Caco-2 (cell line): Measurements from ENCODE around the gene DHRSX. TPM values are rescaled to one million over a fixed set of nuclear protein-coding genes. Genes with fewer than 3 reads are reported as not detected.
A peak's percentile ranks its signal among the peaks of the same experiment; 100 is the strongest.

Experiments
- BruUV-seq: library from RNA; stranded (reverse); fragments of 400-500 nt; replicated peaks from 2 replicates; lab custom pipeline; 2021; lab: Mats Ljungman, UMichigan
- CTCF ChIA-PET: fragments of 300-600 bp; sonication (Branson Sonifier 250); formaldehyde crosslinking; loops from one replicate; lab custom pipeline; 2022; ENCODE audit warnings: antibody characterized with exemption; lab: Charles Lee
- POLR2A ChIA-PET: fragments of 300-600 bp; sonication (Branson Sonifier 250); formaldehyde crosslinking; loops from one replicate; lab custom pipeline; 2022; ENCODE audit warnings: antibody characterized with exemption; lab: Charles Lee
- DNase-seq, 2 experiments: peaks; one replicate each; pipeline versions ENCODE4 v3.0.0 to v3.0.0-alpha.2; 2020 to 2022
- H3K27me3 ChIP-seq: replicated peaks from 2 replicates; pipeline ENCODE4 v1.6.0; 2011; ENCODE audit warnings: low read length; ENCODE audit not compliant: control insufficient read depth, insufficient read depth
- H3K36me3 ChIP-seq: 2 replicates; pipeline ENCODE4 v1.5.1; 2011; ENCODE audit warnings: low read length; ENCODE audit not compliant: control insufficient read depth, insufficient read depth
- H3K4me1 ChIP-seq: fragments of 250-450 bp; sonication (Bioruptor Pico); 2 replicates; pipeline ENCODE4 v1.5.1; 2020; ENCODE audit warnings: mild to moderate bottlenecking
- H3K4me3 ChIP-seq: 2 replicates; pipeline ENCODE4 v1.5.1; 2011; ENCODE audit warnings: low read depth, mild to moderate bottlenecking, control low read depth, low read length
- H3K9me3 ChIP-seq: fragments of 250-450 bp; sonication (Bioruptor Pico); 2 replicates; pipeline ENCODE4 v1.5.1; 2020; ENCODE audit warnings: mild to moderate bottlenecking, moderate library complexity
- H3K27ac Mint-ChIP-seq: one replicate; pipeline ENCODE4 v1.8.0; 2022; ENCODE audit warnings: mixed read lengths; ENCODE audit not compliant: unreplicated experiment
- H3K27me3 Mint-ChIP-seq: one replicate; pipeline ENCODE4 v1.8.0; 2022; ENCODE audit warnings: mixed read lengths; ENCODE audit not compliant: insufficient read depth, unreplicated experiment
- H3K36me3 Mint-ChIP-seq: one replicate; pipeline ENCODE4 v1.8.0; 2022; ENCODE audit warnings: mild to moderate bottlenecking, mixed read lengths; ENCODE audit not compliant: insufficient read depth, unreplicated experiment
- H3K4me1 Mint-ChIP-seq: one replicate; pipeline ENCODE4 v1.8.0; 2022; ENCODE audit warnings: low read depth, mixed read lengths; ENCODE audit not compliant: unreplicated experiment
- H3K4me3 Mint-ChIP-seq: one replicate; pipeline ENCODE4 v1.8.0; 2022; ENCODE audit warnings: mild to moderate bottlenecking, moderate library complexity, mixed read lengths; ENCODE audit not compliant: unreplicated experiment
- H3K9me3 Mint-ChIP-seq: one replicate; pipeline ENCODE4 v1.8.0; 2022; ENCODE audit warnings: mixed read lengths; ENCODE audit not compliant: unreplicated experiment
- CTCF ChIP-seq, 2 experiments: fragments of 200-600 bp in 1 of 2; IDR thresholded peaks; 1 replicate in 1 of 2; 2 replicates in 1 of 2; pipeline versions ENCODE4 v1.5.1 to v1.8.0; 2011 to 2022; ENCODE audit warnings: antibody characterized with exemption in 1 of 2, control low read depth in 1 of 2, inconsistent platforms in 1 of 2, low read depth in 1 of 2, low read length in 1 of 2, mild to moderate bottlenecking in 1 of 2, moderate library complexity in 1 of 2; ENCODE audit not compliant: insufficient read depth in 1 of 2, severe bottlenecking in 1 of 2, unreplicated experiment in 1 of 2
- intact Hi-C: fragments of 100-400 bp; cut with micrococcal nuclease; formaldehyde crosslinking; loops from one replicate; pipeline ENCODE4 v1.10.0; 2022; ENCODE audit not compliant: unreplicated experiment
- total RNA-seq: library from RNA; stranded (reverse); gene quantifications from 2 replicates; pipeline ENCODE4 v1.2.3, GENCODE V29; 2022

DHRSX gene
- total RNA-seq, 1 experiment from 2014 or later: 64.1 TPM

- H3K27me3 Mint-ChIP-seq: no peaks in the 10 kb centered on the region
- POLR2A ChIA-PET: no interaction called here
- Histone ChIP-seq H3K4me3 (no peak overlapping the region), H3K27me3 (no peaks in the 10 kb centered on the region), H3K4me1 (no peaks in the 10 kb centered on the region), H3K9me3 (no peaks in the 10 kb centered on the region), H3K36me3 (no peaks in the 10 kb centered on the region; the same call in 1 of the 2 replicates)
- no TSS peak for BruUV-seq
- CTCF ChIA-PET: no interaction called here
- no peaks in the 10 kb centered on the region for H3K4me1 Mint-ChIP-seq
- H3K9me3 Mint-ChIP-seq: peaks cover 16% of the 10 kb centered on the region
- no peak overlapping the region for H3K4me3 Mint-ChIP-seq
- intact Hi-C loops: no loop called here
- TF ChIP-seq CTCF (IDR thresholded peaks at IDR 0.05; ENCODE audit: insufficient read depth in 1 of 2, low read depth in 1 of 2, low read length in 1 of 2, severe bottlenecking in 1 of 2, unreplicated experiment in 1 of 2): no peak
- peaks cover 19% of the 10 kb centered on the region for H3K36me3 Mint-ChIP-seq
- DNase-seq: no peak
- H3K27ac Mint-ChIP-seq: peak overlapping the region; percentile 31
These were observed 157.4 kb downstream of the DHRSX start for GRCh38 chrX:2343413-2343812.

DNA sequence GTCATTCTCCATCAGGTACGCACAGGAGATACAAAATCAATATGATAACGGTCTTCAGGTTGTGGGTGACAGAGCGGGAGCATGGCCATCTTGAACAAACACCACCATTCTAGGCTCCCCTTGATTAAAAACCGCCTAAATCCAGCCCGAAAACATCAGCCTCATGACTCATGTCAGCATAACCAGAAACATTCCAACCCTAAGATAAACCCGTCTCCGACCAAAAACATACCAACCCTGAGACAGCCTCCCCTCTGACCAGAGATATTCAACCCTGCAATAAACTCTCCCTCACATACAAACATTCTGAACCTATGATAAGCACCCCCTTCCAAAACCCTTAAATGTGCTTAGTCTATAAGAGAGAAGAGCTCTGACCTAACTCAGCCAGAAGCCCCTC lies 157.9 kb downstream of the DHRSX start:
- no TSS peak for BruUV-seq
- Mint-ChIP-seq H3K27me3 (no peaks in the 10 kb centered on the region), H3K4me1 (no peaks in the 10 kb centered on the region), H3K27ac (peak overlapping the region; percentile 31), H3K9me3 (peaks cover 16% of the 10 kb centered on the region), H3K4me3 (no peak overlapping the region), H3K36me3 (peaks cover 19% of the 10 kb centered on the region)
- no peaks in the 10 kb centered on the region; the same call in 1 of the 2 replicates for H3K36me3 ChIP-seq
- H3K27me3 ChIP-seq: no peaks in the 10 kb centered on the region
- CTCF ChIA-PET: no interaction called here
- H3K9me3 ChIP-seq: no peaks in the 10 kb centered on the region
- DNase-seq: no peak
- POLR2A ChIA-PET: no interaction called here
- no peak overlapping the region for H3K4me3 ChIP-seq
- intact Hi-C loops: no loop called here
- no peak for TF ChIP-seq CTCF (IDR thresholded peaks at IDR 0.05; ENCODE audit: insufficient read depth in 1 of 2, low read depth in 1 of 2, low read length in 1 of 2, severe bottlenecking in 1 of 2, unreplicated experiment in 1 of 2)
- H3K4me1 ChIP-seq: no peaks in the 10 kb centered on the region

GRCh38 chrX:2342281-2342688 lies 158.5 kb downstream of the DHRSX start:
- H3K27me3 Mint-ChIP-seq: no peaks in the 10 kb centered on the region
- ChIA-PET POLR2A (no interaction called here), CTCF (no interaction called here)
- peaks cover 19% of the 10 kb centered on the region for H3K36me3 Mint-ChIP-seq
- Histone ChIP-seq H3K4me3 (no peak overlapping the region), H3K4me1 (no peaks in the 10 kb centered on the region), H3K27me3 (no peaks in the 10 kb centered on the region), H3K9me3 (no peaks in the 10 kb centered on the region), H3K36me3 (no peaks in the 10 kb centered on the region)
- BruUV-seq: no TSS peak
- H3K4me1 Mint-ChIP-seq: no peaks in the 10 kb centered on the region
- no peak overlapping the region for H3K4me3 Mint-ChIP-seq
- H3K9me3 Mint-ChIP-seq: peaks cover 16% of the 10 kb centered on the region
- DNase-seq: no peak
- peak overlapping the region; percentile 31 for H3K27ac Mint-ChIP-seq
- TF ChIP-seq CTCF (IDR thresholded peaks at IDR 0.05; ENCODE audit: insufficient read depth in 1 of 2, low read depth in 1 of 2, low read length in 1 of 2, severe bottlenecking in 1 of 2, unreplicated experiment in 1 of 2): no peak
- intact Hi-C loops: no loop called here
